HepG2 (cell line): ENCODE results near the gene FURIN. TPM values are rescaled to one million over a fixed set of nuclear protein-coding genes. Genes with fewer than 3 reads are reported as not detected.

Source experiments
- CBX2 ChIP-seq, 2 experiments: fragments of 200-600 bp in 1 of 2; sonication (generic); formaldehyde crosslinking in 1 of 2; IDR thresholded peaks; 2 replicates each; pipeline versions ENCODE4 v1.7.0 to v1.8.1; 2018 to 2022; ENCODE audit warnings: low read depth in 2 of 2, low read length in 1 of 2, mild to moderate bottlenecking in 1 of 2, missing genetic modification reagents in 1 of 2
- CENPX ChIP-seq: sonication (generic); formaldehyde crosslinking; IDR thresholded peaks from 2 replicates; pipeline ENCODE4 v1.9.0; 2021; ENCODE audit warnings: mild to moderate bottlenecking, missing genetic modification reagents, moderate library complexity
- EZH2 ChIP-seq: conservative IDR thresholded peaks from 2 replicates; pipeline ENCODE4 v1.6.1; 2012; ENCODE audit warnings: mild to moderate bottlenecking, low read depth, low read length, moderate library complexity
- ISL2 ChIP-seq: sonication (generic); formaldehyde crosslinking; IDR thresholded peaks from 2 replicates; pipeline ENCODE4 v1.5.0; 2020; ENCODE audit warnings: missing genetic modification reagents
- NR3C1 ChIP-seq: sonication (generic); formaldehyde crosslinking; IDR thresholded peaks from 2 replicates; pipeline ENCODE4 v1.4.0; 2020; ENCODE audit warnings: missing genetic modification reagents
- POLR2G ChIP-seq: fragments of 200-400 bp; formaldehyde crosslinking; IDR thresholded peaks from 2 replicates; pipeline ENCODE4 v1.6.1; 2018; ENCODE audit warnings: mild to moderate bottlenecking, low read depth, low read length, moderate library complexity
- RELA ChIP-seq: sonication (generic); formaldehyde crosslinking; IDR thresholded peaks from 2 replicates; pipeline ENCODE4 v1.4.0; 2020; ENCODE audit warnings: missing genetic modification reagents
- TAF1 ChIP-seq: sonication (generic); formaldehyde crosslinking; IDR thresholded peaks from 2 replicates; pipeline ENCODE4 v1.4.0; 2020; ENCODE audit warnings: missing genetic modification reagents
- USF2 ChIP-seq, 2 experiments: sonication (generic) in 1 of 2; formaldehyde crosslinking in 1 of 2; IDR thresholded peaks; 2 replicates each; pipeline versions ENCODE4 v1.5.1 to v1.6.1; 2011 to 2020; ENCODE audit warnings: borderline replicate concordance in 1 of 2, low read depth in 1 of 2, low read length in 1 of 2, mild to moderate bottlenecking in 1 of 2, missing genetic modification reagents in 1 of 2, moderate library complexity in 1 of 2
- ZFX ChIP-seq: sonication (generic); formaldehyde crosslinking; IDR thresholded peaks from 2 replicates; pipeline ENCODE4 v1.4.0; 2020; ENCODE audit warnings: mild to moderate bottlenecking, low read depth, missing genetic modification reagents, moderate library complexity
- ZNF263 ChIP-seq: sonication (generic); formaldehyde crosslinking; IDR thresholded peaks from 2 replicates; pipeline ENCODE4 v1.4.0; 2020; ENCODE audit warnings: missing genetic modification reagents
- ZNF749 ChIP-seq: sonication (generic); formaldehyde crosslinking; IDR thresholded peaks from 2 replicates; pipeline ENCODE4 v1.8.0; 2022; ENCODE audit warnings: mild to moderate bottlenecking, missing genetic modification reagents, moderate library complexity, borderline replicate concordance
- polyA plus RNA-seq, 8 experiments: library from polyadenylated mRNA; depleted of rRNA in 3 of 8; stranded (reverse) in 7 of 8; unstranded in 1 of 8; fragments of >200 nt; fragmentation: Illumina TruSeq in 4 of 8; extraction: Trizol in 4 of 8; gene quantifications; 2 replicates each; pipeline versions ENCODE4 v1.2.1 to v1.2.3, GENCODE V29; 2011 to 2016; ENCODE audit warnings: low read depth in 4 of 8, missing spikeins in 1 of 8, mixed read lengths in 1 of 8; ENCODE audit not compliant: insufficient read depth in 1 of 8
- total RNA-seq, 5 experiments: library from RNA; depleted of rRNA; stranded (reverse); fragments of >200 nt; fragmentation: Illumina TruSeq; extraction: Trizol; gene quantifications; 2 replicates each; pipeline ENCODE4 v1.2.3, GENCODE V29; 2016; ENCODE audit warnings: low read depth in 1 of 5

The FURIN gene
- total and polyA plus RNA-seq, 2 of the 13 experiments (the other 11 are each of a cell fraction or from before 2014, with no cell fraction given): 15.2 to 17.4 TPM

GRCh38 chr15:90870354-90871138 is 2.2 kb downstream of the FURIN start (continued):
- peak; percentile 44; the same call in 1 of the 2 replicates for TF ChIP-seq CBX2 (IDR thresholded peaks at IDR 0.05; ENCODE audit: low read depth, low read length)
- TF ChIP-seq CBX2 (CRISPR knock-in tag; IDR thresholded peaks at IDR 0.05; ENCODE audit: low read depth): no peak
- no peak for TF ChIP-seq NR3C1 (CRISPR knock-in tag)
- no peak for TF ChIP-seq CENPX
- TF ChIP-seq ZFX (CRISPR knock-in tag): peak; percentile 33; the same call in 1 of the 2 replicates
- TF ChIP-seq TAF1 (CRISPR knock-in tag): no peak
- peak; percentile 95 for TF ChIP-seq ZNF263
- TF ChIP-seq ISL2 (CRISPR knock-in tag): peak; percentile 18; the same call in 1 of the 2 replicates
- TF ChIP-seq USF2 (IDR thresholded peaks at IDR 0.05; ENCODE audit: low read depth, low read length): no peak
- TF ChIP-seq USF2 (CRISPR knock-in tag; IDR thresholded peaks at IDR 0.05; ENCODE audit: borderline replicate concordance): no peak
- 0 out of 2 replicates have a peak, but pooled peaks have one; percentile 22 for TF ChIP-seq EZH2
- no peak for TF ChIP-seq POLR2G
- no peak for TF ChIP-seq RELA
- no peak for TF ChIP-seq ZNF749 (CRISPR knock-in tag)
